CD4-positive, alpha-beta T cell (primary cell): ENCODE data around the gene TIMM17A. TPM values are rescaled to one million over a fixed set of nuclear protein-coding genes. Genes with fewer than 3 reads are reported as not detected.
A peak's percentile ranks its signal among the peaks of the same experiment; 100 is the strongest.

Source experiments
- ATAC-seq: fragments of 200-7000 bp; cut with Tn5 transposase; one replicate; pipeline ENCODE4 v1.10.0; 2022; ENCODE audit warnings: mild to moderate bottlenecking; ENCODE audit not compliant: poor library complexity
- CTCF ChIA-PET: fragments of 350-600 bp; sonication (Branson Sonifier 250); formaldehyde crosslinking; loops from one replicate; lab custom pipeline; 2021; ENCODE audit warnings: antibody characterized with exemption, inconsistent platforms; lab: Charles Lee
- POLR2A ChIA-PET: fragments of 350-600 bp; sonication (Branson Sonifier 250); formaldehyde crosslinking; loops from one replicate; lab custom pipeline; 2021; ENCODE audit warnings: antibody characterized with exemption, inconsistent platforms; lab: Charles Lee
- DNase-seq, 14 experiments: peaks; one replicate each; pipeline ENCODE4 v3.0.0-alpha.2; 2013 to 2020; ENCODE audit warnings: mixed read lengths in 2 of 14
- H3K27ac ChIP-seq, 2 donors: one replicate each; pipeline versions ENCODE4 v1.5.1 to v1.7.0; 2013; ENCODE audit warnings: low read length in 2 of 2, low read depth in 1 of 2, mild to moderate bottlenecking in 1 of 2
- H3K27me3 ChIP-seq, 2 experiments: 1 replicate in 1 of 2; 2 replicates in 1 of 2; pipeline versions ENCODE4 v1.6.1 to v1.7.0; 2013; ENCODE audit warnings: low read length in 2 of 2, control low read depth in 1 of 2, mild to moderate bottlenecking in 1 of 2, moderate library complexity in 1 of 2; ENCODE audit not compliant: insufficient read depth in 2 of 2, control insufficient read depth in 1 of 2
- H3K36me3 ChIP-seq: one replicate; pipeline ENCODE4 v1.6.1; 2013; ENCODE audit warnings: low read length, control low read depth; ENCODE audit not compliant: insufficient read depth
- H3K4me1 ChIP-seq: one replicate; pipeline ENCODE4 v1.6.1; 2013; ENCODE audit warnings: low read length, control low read depth; ENCODE audit not compliant: insufficient read depth
- H3K4me3 ChIP-seq: one replicate; pipeline ENCODE4 v1.5.1; 2013; ENCODE audit warnings: mild to moderate bottlenecking, low read length, moderate library complexity
- H3K9me3 ChIP-seq, 2 experiments: 1 replicate in 1 of 2; 2 replicates in 1 of 2; pipeline versions ENCODE4 v1.6.1 to v1.7.0; 2013; ENCODE audit warnings: low read length in 2 of 2, mild to moderate bottlenecking in 2 of 2, control low read depth in 1 of 2, moderate library complexity in 1 of 2; ENCODE audit not compliant: control insufficient read depth in 1 of 2, insufficient read depth in 1 of 2
- H3K27ac Mint-ChIP-seq: one replicate; pipeline ENCODE4 v1.8.0; 2020; ENCODE audit warnings: mixed read lengths
- H3K27me3 Mint-ChIP-seq: one replicate; pipeline ENCODE4 v1.8.0; 2021; ENCODE audit warnings: mixed read lengths
- H3K36me3 Mint-ChIP-seq: one replicate; pipeline ENCODE4 v1.8.0; 2021; ENCODE audit warnings: low read depth, mixed read lengths
- H3K4me1 Mint-ChIP-seq: one replicate; pipeline ENCODE4 v1.8.0; 2021; ENCODE audit warnings: low read depth, mixed read lengths
- H3K4me3 Mint-ChIP-seq: one replicate; pipeline ENCODE4 v1.8.0; 2020; ENCODE audit warnings: mild to moderate bottlenecking, mixed read lengths
- H3K9me3 Mint-ChIP-seq: one replicate; pipeline ENCODE4 v1.8.0; 2020; ENCODE audit warnings: mixed read lengths
- intact Hi-C, 2 experiments: fragments of 100-400 bp; cut with DNase I in 1 of 2; cut with micrococcal nuclease in 1 of 2; formaldehyde crosslinking; loops; one replicate each; pipeline versions ENCODE4 v1.15.1 to v1.9.0; 2023 to 2025; cut with DNase I, micrococcal nuclease
- total RNA-seq, 174 experiments: library from RNA in 2 of 174; stranded (reverse) in 2 of 174; gene quantifications; one replicate each; pipeline ENCODE4 v1.2.3 and lab custom pipeline; 2021 to 2026
- TF ChIP-seq, protein P1 (sequence below): fragments of 200-600 bp; IDR thresholded peaks from one replicate; pipeline ENCODE4 v1.8.0; 2022; ENCODE audit warnings: antibody characterized with exemption, mild to moderate bottlenecking

Gene TIMM17A
- total RNA-seq, 2 experiments from 2014 or later, result 46.2 to 49.6 TPM

DNA sequence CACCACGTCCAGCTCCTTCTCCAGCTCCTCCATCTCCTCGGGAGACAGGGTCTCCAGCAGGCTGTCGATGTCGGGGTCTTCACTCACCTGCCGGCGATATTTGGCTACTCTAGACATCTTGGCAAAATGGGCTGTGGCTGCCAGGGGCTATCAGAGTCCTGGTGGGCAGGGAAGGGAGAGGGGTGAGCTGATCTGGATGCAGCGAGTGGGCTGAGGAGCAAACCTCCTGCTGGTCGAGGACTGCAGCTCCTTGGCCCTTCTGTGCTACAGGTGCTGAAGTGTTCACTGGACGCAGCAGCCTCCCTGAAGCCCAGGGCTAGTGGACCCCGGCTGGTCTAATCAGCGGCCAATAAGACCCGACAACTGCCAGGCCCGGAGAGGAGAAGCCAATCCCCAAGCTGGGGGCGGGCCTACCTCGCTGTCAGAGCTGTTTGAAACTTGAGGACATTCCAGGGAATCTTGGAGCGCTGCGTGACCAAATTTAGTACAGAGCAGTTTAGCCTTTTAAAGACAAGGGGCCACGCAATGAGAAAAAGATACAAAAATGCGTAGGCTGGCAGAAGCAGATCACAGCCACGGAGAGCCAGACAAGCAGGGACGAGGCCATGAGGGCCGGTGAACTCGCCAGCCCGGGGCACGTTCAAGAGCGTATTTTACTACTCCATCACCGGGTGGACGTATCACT lies 8.9 kb upstream of the TIMM17A start, which contains the start of gene LMOD1:
Gene LMOD1, minus strand, starts transcription at position 325 of the 685 bp plus-strand sequence. Its CDS starts 208 bp downstream, at position 117.
- Histone ChIP-seq H3K4me3 (peak within 1 kb of the TSS; percentile 12), H3K27ac (no peak within 1 kb of the TSS)
- no peak within 1 kb of the TSS for H3K27ac Mint-ChIP-seq

DNA sequence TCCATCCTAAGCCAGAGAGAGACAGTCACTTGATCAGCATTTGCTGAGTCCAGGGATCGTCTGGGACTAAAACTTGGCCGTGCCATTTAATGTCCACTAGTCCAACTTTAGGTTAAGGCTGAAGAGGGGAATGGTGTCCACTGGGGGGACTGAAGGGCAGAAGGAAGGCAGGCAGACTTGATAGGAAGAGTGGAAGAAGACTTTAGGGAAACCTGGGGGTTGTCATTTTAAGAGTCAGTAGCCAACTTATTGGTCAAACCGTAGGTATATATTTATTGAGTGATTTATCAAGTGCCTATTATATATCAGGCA lies 7.7 kb upstream of the TIMM17A start:
- ATAC-seq (no peak), DNase-seq (no peak)
- ChIA-PET POLR2A (no interaction called here), CTCF (no interaction called here)
- Mint-ChIP-seq H3K27me3 (peaks cover 57% of the 10 kb centered on the region), H3K27ac (no peak overlapping the region), H3K36me3 (no peaks in the 10 kb centered on the region), H3K4me1 (peaks cover 19% of the 10 kb centered on the region), H3K9me3 (no peaks in the 10 kb centered on the region), H3K4me3 (no peak overlapping the region)
- TF ChIP-seq, protein P1, sequence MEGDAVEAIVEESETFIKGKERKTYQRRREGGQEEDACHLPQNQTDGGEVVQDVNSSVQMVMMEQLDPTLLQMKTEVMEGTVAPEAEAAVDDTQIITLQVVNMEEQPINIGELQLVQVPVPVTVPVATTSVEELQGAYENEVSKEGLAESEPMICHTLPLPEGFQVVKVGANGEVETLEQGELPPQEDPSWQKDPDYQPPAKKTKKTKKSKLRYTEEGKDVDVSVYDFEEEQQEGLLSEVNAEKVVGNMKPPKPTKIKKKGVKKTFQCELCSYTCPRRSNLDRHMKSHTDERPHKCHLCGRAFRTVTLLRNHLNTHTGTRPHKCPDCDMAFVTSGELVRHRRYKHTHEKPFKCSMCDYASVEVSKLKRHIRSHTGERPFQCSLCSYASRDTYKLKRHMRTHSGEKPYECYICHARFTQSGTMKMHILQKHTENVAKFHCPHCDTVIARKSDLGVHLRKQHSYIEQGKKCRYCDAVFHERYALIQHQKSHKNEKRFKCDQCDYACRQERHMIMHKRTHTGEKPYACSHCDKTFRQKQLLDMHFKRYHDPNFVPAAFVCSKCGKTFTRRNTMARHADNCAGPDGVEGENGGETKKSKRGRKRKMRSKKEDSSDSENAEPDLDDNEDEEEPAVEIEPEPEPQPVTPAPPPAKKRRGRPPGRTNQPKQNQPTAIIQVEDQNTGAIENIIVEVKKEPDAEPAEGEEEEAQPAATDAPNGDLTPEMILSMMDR, result no peak
- Histone ChIP-seq H3K4me3 (no peak overlapping the region), H3K27me3 (peaks cover 36 to 41% of the 10 kb centered on the region in 2 experiments), H3K36me3 (no peaks in the 10 kb centered on the region), H3K27ac (no peak overlapping the region), H3K4me1 (peaks cover 8% of the 10 kb centered on the region), H3K9me3 (peaks cover 0 to 8% of the 10 kb centered on the region in 2 experiments)
- intact Hi-C loops, result no loop called here

More for the DNA sequence above, 8.9 kb upstream of the TIMM17A start, which contains the start of gene LMOD1:
- peaks cover 8% of the 10 kb centered on the region for H3K4me1 ChIP-seq
- Mint-ChIP-seq H3K4me1 (peaks cover 19% of the 10 kb centered on the region), H3K27me3 (peaks cover 66% of the 10 kb centered on the region), H3K9me3 (no peaks in the 10 kb centered on the region), H3K36me3 (no peaks in the 10 kb centered on the region), H3K4me3 (peak within 1 kb of the TSS; percentile 8)
- ChIA-PET POLR2A (interaction anchor here (1.2 kb wide), 1 partner anchor 8 kb away, joined by 3 read pairs; no protein-coding TSS in a partner anchor), CTCF (interaction anchor here (1.3 to 1.6 kb wide), 2 partner anchors 8 to 50 kb away, joined by 4 to 5 read pairs; partner anchors contain the start of gene TIMM17A)
- peaks cover 0 to 8% of the 10 kb centered on the region in 2 experiments for H3K9me3 ChIP-seq
- no peak for ATAC-seq
- peak in 2 of 14 experiments; percentile 6 to 13 for DNase-seq
- peaks cover 36 to 41% of the 10 kb centered on the region in 2 experiments for H3K27me3 ChIP-seq
- TF ChIP-seq, protein P1, result no peak
- no peaks in the 10 kb centered on the region for H3K36me3 ChIP-seq
- intact Hi-C loops, result loop anchor here in 1 of 2 experiments (1.0 kb wide), 1 partner anchor 16 kb away; no protein-coding TSS in a partner anchor

DNA sequence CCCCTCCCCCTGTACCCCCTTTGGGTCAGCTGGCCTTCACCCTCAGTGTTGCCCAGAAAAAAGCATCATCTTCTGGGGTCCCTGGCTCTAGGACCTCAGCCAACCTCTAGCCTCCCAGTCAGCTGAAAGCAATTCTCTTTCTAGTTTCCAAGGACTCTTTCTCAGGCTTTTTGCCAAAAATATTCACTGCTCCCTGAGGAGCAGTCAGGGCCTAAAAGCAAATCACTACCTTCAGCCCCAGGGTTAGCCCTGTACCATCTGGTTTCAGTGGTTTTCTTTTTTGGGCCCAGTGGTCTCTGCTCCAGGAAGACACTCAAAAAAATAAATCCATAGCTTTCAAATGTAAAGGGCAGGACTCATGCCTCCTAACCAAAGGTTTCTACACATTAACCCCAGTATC lies 5.8 kb upstream of the TIMM17A start:
- Histone ChIP-seq H3K4me1 (peaks cover 12% of the 10 kb centered on the region), H3K4me3 (no peak overlapping the region), H3K9me3 (peaks cover 0 to 8% of the 10 kb centered on the region in 2 experiments), H3K27ac (no peak overlapping the region), H3K27me3 (peaks cover 29 to 31% of the 10 kb centered on the region in 2 experiments), H3K36me3 (no peaks in the 10 kb centered on the region)
- intact Hi-C loops, result no loop called here
- ATAC-seq (no peak), DNase-seq (no peak)
- ChIA-PET CTCF (no interaction called here), POLR2A (no interaction called here)
- Mint-ChIP-seq H3K4me1 (peaks cover 22% of the 10 kb centered on the region), H3K36me3 (peaks cover 2% of the 10 kb centered on the region), H3K27me3 (peaks cover 39% of the 10 kb centered on the region), H3K9me3 (no peaks in the 10 kb centered on the region), H3K27ac (no peak overlapping the region), H3K4me3 (no peak overlapping the region)
- TF ChIP-seq, protein P1, result no peak
